HK-2 (cell line): ENCODE data around the gene COPS8.
A peak's percentile ranks its signal among the peaks of the same experiment; 100 is the strongest.

Source experiments
- DNase-seq: peaks from one replicate; pipeline ENCODE4 v3.0.0-alpha.2; 2018; ENCODE audit not compliant: unreplicated experiment

The COPS8 gene

DNA sequence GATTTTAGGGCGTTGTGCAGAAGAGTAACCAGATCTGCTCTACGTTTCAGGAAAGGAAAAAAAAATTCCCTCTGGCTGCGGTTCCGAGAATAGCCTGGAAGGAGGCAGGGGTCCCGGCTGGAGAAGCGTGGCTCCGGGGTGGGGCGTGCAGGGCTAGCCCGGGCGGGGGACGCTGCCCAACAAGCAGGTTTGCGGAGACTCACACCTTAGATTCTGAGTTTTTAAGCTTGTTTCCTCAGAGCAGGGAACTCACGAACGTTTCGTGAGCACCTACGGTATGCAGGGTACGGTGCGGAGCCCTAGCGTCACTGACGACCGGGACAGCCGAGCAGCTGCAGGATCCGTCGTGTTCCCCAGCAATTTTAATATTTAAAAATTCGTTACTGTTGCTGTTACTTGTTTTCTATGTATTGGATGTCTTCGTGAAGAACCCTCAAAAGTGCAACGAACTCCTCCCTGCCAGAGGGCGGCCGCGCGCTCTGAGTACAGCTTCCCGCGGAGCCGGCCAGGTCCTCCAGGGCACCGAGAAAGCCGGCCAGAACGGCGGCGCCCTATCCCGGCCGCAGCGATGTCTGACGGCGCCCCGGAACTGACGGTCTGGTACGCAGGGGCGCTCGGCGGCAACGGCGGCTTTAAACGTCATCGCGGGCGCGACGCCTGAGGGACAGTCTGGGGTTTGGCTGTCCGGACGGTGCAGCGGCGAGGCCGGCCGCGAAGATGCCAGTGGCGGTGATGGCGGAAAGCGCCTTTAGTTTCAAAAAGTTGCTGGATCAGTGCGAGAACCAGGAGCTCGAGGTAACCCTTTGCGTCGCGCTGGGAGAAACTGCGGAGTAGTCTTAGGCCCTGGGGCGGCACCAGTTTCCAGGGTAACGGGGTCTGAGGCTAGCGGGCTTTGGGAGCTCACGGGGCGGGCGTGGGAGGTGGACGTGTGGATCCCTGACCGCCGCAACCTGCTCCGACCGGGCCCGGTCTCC, at the start of gene COPS8:
Gene COPS8, plus strand, starts transcription at position 642 of the 974 bp plus-strand sequence. Its CDS starts 76 bp downstream, at position 718.
- peak; percentile 93 for DNase-seq

GRCh38 chr2:237039301-237040031, 46.2 kb upstream of the COPS8 start:
- no peak for DNase-seq

GRCh38 chr2:237041231-237041630, 44.5 kb upstream of the COPS8 start:
- no peak for DNase-seq

DNA sequence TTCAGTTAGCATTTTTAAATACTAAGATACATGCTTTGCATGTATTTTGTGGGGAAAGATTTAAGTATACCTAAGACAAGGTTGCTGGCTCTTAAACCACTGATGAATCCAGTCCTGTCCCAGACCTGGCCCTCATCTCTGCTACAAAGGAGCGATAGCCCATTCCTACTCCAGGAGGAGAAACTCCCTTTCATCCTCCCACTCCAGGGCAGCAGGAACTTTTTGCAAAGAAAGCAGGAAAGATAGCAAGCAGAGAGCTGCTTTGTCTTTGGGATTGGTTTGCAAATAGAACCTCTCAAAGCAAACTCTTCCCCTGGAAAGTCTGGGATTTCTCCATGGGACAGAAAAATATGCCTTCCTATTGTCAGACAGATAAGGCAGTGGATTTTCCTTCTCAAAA, 43.6 kb upstream of the COPS8 start:
- DNase-seq, result no peak

DNA sequence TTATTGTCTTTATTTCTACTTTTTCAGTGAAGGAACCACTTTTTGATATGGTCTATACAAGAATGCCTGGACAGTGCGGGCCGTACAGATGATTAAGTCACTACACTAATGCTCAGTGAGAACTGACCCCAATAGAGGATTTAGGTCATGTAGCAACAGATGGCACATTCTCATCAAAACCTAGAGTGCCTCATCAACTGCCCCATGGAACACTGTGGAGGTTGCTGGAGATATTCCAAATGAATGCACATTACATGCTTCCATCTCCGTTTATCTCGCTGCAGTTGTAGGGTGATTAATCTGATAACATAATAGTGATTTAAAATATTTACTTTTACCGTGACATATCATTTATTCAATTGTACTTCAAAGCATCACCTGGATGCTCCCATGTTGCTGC, 41.8 kb upstream of the COPS8 start:
- DNase-seq, result no peak

- no peak for DNase-seq
Measured at GRCh38 chr2:237044281-237044680, 41.4 kb upstream of the COPS8 start.

- no peak for DNase-seq
Measured at GRCh38 chr2:237045449-237045848, 40.2 kb upstream of the COPS8 start.

DNA sequence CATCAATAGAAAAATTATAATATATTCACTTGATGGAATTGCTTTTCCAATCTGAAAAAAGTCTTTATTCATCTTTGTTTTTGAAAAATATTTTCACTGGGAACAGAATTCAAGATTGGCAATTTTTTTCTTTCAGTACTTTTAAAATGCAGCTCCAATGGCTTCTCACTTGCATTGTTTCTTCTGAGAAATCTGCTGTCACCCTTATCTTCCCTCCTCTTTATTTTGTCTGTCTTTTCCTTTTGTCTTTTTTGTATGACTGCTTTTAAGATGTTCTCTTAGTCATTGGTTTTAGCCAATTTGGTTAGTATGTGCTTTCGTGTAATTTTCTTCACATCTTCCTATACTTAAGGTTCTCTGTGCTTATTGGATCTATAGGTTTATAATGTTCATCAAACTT, 37.1 kb upstream of the COPS8 start:
- no peak for DNase-seq

GRCh38 chr2:237051861-237052260, 33.8 kb upstream of the COPS8 start:
- DNase-seq, result no peak

- no peak for DNase-seq
Measured at GRCh38 chr2:237053066-237053465, 32.6 kb upstream of the COPS8 start.

GRCh38 chr2:237055386-237056100, 30.1 kb upstream of the COPS8 start:
- DNase-seq, result no peak

- DNase-seq, result no peak
Measured at GRCh38 chr2:237056287-237056875, 29.3 kb upstream of the COPS8 start.

DNA sequence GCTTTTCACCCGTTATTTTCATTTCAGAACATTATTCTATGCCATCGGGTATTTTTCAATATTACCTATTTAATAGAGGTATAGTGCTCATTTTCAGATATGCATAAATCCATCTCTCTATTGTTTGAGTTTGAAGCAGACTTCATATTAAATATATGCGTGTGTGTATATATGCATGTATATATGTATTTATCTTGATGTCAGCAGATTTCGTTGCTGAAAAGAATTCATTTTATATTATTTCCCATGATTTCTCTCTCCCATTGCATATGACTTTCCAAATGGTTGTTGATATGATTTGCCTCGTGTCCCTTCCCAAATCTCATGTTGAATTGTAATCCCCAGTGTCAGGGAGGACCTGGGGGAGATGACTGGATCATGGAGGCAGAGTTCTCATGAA, 28.6 kb upstream of the COPS8 start:
- DNase-seq, result no peak

DNA sequence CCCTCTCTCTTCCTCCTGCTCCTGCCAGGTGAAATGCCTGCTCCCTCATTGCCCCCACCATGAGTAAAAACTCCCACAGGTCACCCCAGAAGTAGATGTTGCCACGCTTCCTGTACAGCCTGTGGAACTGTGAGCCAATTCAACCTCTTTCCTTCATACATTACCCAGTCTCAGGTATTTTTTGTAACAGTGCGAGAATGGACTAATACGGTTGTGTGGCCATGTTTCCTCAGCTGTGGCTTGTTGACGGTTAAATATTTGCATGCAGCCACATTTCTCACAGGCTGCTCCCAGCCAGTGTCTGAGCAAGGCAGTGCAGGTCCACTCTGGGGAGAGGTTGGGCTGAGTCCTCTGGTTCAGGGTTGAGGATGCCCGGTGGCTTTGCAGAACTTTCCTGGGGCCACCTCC, 27.8 kb upstream of the COPS8 start:
- no peak for DNase-seq

GRCh38 chr2:237058423-237058822, 27.3 kb upstream of the COPS8 start:
- DNase-seq, result no peak

DNA sequence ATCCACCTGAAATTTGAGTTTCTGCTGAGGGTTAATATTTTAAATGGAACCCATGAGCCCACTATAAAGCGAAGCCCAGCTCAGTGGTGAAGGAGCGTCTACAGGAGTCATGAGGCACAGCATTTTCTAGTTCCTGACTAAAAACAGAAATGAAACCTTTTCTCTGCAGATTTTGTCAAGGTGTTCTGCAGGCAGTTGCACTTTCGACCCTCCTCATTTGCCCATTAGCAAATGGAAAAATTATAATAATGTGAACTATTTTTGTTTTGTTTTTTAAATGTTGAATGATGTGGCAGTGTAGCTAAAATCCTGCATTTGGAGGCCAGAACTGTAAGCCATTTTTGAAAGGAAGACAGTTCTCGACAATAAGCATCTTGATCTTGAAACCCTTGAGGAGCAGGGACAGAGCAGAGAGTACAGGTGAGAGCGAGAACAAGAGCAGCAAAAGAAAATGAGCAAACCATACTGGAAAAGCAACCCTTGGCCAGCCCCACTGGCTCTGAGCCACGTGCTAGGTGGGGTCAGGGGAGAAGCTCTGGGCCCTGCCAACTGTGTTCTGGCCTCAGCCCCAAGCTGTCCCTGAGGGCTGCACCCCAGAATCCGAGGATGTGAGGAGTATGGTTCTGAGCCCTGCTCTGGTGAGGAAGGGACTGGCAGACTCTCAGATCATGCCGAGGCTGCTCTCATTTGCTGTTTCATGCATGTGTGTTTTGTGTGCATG, 26.4 kb upstream of the COPS8 start:
- no peak for DNase-seq

GRCh38 chr2:237060534-237061312, 25.0 kb upstream of the COPS8 start:
- DNase-seq, result peak; percentile 36

DNA sequence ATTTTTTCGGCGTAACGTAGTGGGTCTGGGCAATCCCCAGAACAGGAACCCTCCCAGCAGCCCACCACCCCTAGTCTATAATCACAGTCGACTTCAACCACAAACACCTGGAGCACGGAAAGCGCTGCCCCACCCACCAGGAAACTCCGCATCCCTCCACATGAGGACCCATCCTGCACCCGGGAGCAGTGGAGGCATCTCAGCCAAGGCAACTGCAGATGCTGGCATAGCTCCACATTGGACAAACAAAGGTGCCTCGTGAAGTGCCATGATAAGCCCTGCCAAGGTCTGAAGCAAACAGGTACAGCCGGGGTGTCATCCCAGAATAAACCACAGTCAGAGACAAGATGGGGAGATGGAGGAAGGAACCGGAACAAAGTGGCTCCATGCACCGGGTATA, 24.3 kb upstream of the COPS8 start:
- DNase-seq, result no peak

- no peak for DNase-seq
Measured at GRCh38 chr2:237062585-237062984, 23.1 kb upstream of the COPS8 start.
